ENCODE results near the gene PPP3R2.

The PPP3R2 gene

DNA sequence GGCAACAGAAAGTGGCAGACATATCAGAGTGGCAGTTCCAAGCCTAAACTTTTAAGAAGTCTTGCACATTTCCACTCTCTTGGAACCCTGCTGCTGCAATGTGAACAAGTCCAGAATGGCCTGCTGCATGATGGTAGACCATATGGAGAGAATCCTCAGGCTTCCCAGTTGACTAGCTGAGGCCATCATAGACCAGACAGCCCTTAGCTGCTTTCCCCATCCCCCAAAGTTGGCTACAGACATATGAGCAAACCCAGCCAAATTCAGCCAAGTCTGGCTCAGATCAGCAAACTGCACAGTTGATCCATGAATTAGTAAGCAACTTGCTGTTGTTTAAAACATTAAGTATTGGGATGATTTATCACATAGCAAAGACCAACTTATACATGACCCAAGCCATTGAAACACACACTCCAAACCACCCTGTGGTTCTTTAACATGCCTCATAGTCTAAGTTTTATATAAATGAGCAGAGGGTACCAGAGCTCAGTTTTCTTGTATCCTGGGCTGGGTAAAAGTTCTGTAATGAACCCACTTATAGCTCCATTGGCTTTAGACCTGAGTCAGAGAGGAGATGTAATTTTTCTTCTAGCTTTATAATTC, 19.9 kb downstream of the PPP3R2 start:
- no peak overlapping the region for H2AFZ ChIP-seq
- no peak overlapping the region for H3K27ac ChIP-seq
- H3K36me3 ChIP-seq (ENCODE audit: control insufficient read depth, insufficient read depth, low read length) = no peaks in the 10 kb centered on the region
- H3K4me1 ChIP-seq = peaks cover 4% of the 10 kb centered on the region
- H3K9me3 ChIP-seq (ENCODE audit: control insufficient read depth, low read length) = no peaks in the 10 kb centered on the region
- no peak overlapping the region for H3K9ac ChIP-seq
- TF ChIP-seq, protein P1, sequence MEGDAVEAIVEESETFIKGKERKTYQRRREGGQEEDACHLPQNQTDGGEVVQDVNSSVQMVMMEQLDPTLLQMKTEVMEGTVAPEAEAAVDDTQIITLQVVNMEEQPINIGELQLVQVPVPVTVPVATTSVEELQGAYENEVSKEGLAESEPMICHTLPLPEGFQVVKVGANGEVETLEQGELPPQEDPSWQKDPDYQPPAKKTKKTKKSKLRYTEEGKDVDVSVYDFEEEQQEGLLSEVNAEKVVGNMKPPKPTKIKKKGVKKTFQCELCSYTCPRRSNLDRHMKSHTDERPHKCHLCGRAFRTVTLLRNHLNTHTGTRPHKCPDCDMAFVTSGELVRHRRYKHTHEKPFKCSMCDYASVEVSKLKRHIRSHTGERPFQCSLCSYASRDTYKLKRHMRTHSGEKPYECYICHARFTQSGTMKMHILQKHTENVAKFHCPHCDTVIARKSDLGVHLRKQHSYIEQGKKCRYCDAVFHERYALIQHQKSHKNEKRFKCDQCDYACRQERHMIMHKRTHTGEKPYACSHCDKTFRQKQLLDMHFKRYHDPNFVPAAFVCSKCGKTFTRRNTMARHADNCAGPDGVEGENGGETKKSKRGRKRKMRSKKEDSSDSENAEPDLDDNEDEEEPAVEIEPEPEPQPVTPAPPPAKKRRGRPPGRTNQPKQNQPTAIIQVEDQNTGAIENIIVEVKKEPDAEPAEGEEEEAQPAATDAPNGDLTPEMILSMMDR (IDR thresholded peaks at IDR 0.05) = no peak
- H3K27me3 ChIP-seq (ENCODE audit: control insufficient read depth, insufficient read depth, low read length) = no peaks in the 10 kb centered on the region
- H3K4me2 ChIP-seq (ENCODE audit: low read length) = no peak overlapping the region
- H3K4me3 ChIP-seq (ENCODE audit: low read depth, low read length) = no peak overlapping the region
- H3K79me2 ChIP-seq = no peaks in the 10 kb centered on the region

DNA sequence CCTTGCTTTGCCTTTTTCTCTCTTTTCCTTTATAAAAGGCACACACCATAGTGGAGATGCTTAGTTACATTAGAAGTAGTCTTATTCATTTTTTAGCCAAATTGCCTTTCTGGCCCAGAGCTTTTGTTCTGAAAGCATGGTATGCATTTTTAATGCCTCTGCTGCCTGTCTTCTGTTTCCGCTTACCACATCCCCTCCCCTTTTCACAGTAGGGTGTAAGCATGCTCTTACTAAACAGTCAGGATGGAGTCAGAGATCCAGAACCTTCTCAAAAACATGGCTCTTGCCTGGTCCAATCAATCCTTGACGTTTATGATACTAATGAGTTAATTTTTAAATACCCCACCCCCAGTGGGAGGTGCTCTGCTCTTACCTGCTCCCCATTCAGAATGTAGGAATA, 22.5 kb downstream of the PPP3R2 start:
- Histone ChIP-seq H3K9me3 (ENCODE audit: control insufficient read depth, low read length) (no peaks in the 10 kb centered on the region), H2AFZ (no peak overlapping the region), H3K27ac (no peak overlapping the region), H3K9ac (no peak overlapping the region), H3K4me1 (peaks cover 4% of the 10 kb centered on the region), H3K4me3 (ENCODE audit: low read depth, low read length) (no peak overlapping the region), H3K4me2 (ENCODE audit: low read length) (no peak overlapping the region), H3K36me3 (ENCODE audit: control insufficient read depth, insufficient read depth, low read length) (no peaks in the 10 kb centered on the region), H3K27me3 (ENCODE audit: control insufficient read depth, insufficient read depth, low read length) (no peaks in the 10 kb centered on the region), H3K79me2 (no peaks in the 10 kb centered on the region)
- TF ChIP-seq, protein P1 (IDR thresholded peaks at IDR 0.05) = no peak

DNA sequence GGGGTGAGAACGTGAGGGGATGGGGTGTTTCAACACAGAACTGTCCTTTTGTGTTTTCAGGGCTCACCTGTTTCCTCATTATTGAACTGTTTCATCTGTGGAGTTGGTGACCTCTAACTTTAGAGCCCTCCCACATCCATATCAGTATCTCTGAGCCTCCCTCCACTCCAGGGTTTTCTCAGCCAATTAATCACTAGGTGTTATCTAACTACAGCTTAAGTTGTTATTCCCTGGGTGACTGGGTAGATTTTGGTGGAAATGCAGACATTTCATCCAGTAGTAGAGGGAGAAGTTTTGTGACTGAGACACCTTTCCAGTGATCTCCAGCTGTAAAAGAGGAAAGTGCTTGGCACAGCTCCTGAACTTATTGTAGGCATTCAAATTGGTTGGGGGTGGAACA, 23.7 kb downstream of the PPP3R2 start:
- Histone ChIP-seq H3K4me3 (ENCODE audit: low read depth, low read length) (no peak overlapping the region), H3K27me3 (ENCODE audit: control insufficient read depth, insufficient read depth, low read length) (no peaks in the 10 kb centered on the region), H3K4me2 (ENCODE audit: low read length) (no peak overlapping the region), H3K79me2 (no peaks in the 10 kb centered on the region), H3K36me3 (ENCODE audit: control insufficient read depth, insufficient read depth, low read length) (no peaks in the 10 kb centered on the region), H3K27ac (no peak overlapping the region), H3K4me1 (peaks cover 4% of the 10 kb centered on the region), H3K9me3 (ENCODE audit: control insufficient read depth, low read length) (no peaks in the 10 kb centered on the region), H3K9ac (no peak overlapping the region), H2AFZ (no peak overlapping the region)
- TF ChIP-seq, protein P1 (IDR thresholded peaks at IDR 0.05) = no peak

DNA sequence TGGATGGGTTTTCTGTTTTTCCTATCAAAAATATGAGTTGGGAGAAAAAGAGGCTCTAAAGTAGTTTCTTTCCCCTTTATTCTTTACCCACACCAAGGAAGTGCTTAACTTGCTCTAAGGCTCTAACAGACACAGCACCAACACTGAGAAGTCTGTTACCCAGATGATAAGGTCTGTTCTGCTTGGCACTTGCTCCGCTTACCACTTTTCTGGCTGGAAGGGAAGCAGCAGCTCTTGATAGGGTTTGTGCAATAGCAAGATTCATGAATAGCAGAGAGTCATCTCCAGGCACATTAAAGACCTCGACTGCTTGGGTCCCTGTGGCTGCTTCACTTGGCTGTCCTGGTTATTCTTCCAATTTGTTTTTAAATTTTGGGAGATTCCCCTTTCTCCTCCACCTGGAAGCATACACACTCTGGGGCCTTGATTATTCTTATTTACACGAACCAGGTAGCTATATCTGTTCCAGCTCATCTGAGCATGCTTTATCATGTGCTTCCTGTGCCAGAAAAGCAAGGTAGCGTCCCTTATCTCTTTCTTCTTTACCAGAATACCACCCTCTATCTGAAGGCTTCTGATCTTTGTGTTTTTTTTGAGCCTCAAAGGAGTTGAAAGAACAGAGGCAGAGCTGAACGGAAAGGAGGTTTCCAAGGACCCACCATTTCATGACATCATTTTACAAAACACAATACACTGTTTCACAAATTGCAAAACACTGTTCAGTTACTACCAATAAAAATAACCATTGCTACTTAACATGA, 24.8 kb downstream of the PPP3R2 start:
- Histone ChIP-seq H3K4me2 (ENCODE audit: low read length) (no peak overlapping the region), H3K27ac (no peak overlapping the region), H3K9me3 (ENCODE audit: control insufficient read depth, low read length) (no peaks in the 10 kb centered on the region), H3K27me3 (ENCODE audit: control insufficient read depth, insufficient read depth, low read length) (no peaks in the 10 kb centered on the region), H3K79me2 (no peaks in the 10 kb centered on the region), H3K4me1 (peaks cover 4% of the 10 kb centered on the region), H3K4me3 (ENCODE audit: low read depth, low read length) (no peak overlapping the region), H3K9ac (no peak overlapping the region), H2AFZ (no peak overlapping the region), H3K36me3 (ENCODE audit: control insufficient read depth, insufficient read depth, low read length) (no peaks in the 10 kb centered on the region)
- TF ChIP-seq, protein P1 (IDR thresholded peaks at IDR 0.05) = no peak

Data from parathyroid adenoma (tissue), 2 donors.